ENCODE measurements around the gene ZSWIM1. TPM values are rescaled to one million over a fixed set of nuclear protein-coding genes. Genes with fewer than 3 reads are reported as not detected.

ZSWIM1 gene
- polyA plus RNA-seq, 1 donor (not counting 4 experiments of a cell fraction or from before 2014, with no cell fraction given): 4.4 TPM

GRCh38 chr20:45905505-45906079 lies 24.6 kb downstream of the ZSWIM1 start:
- H3K9me1 ChIP-seq (ENCODE audit: control insufficient read depth, extremely low read depth, insufficient read depth, low read length): peaks cover 7% of the 10 kb centered on the region
- H3K27ac ChIP-seq (ENCODE audit: control insufficient read depth, insufficient read depth, low read length): peak overlapping the region; percentile 62
- H3K4me2 ChIP-seq (ENCODE audit: control insufficient read depth, extremely low read depth, insufficient read depth, low read depth, low read length): peak overlapping the region; percentile 46
- dilution Hi-C loops (cut with MboI; ENCODE audit: extremely low pct_ligation_motif_present, low sequenced_read_pairs): no loop called here
- H3K36me3 ChIP-seq (ENCODE audit: control insufficient read depth in 2 of 2, extremely low read depth in 1 of 2, insufficient read depth in 2 of 2, low read length in 2 of 2): peaks cover 7 to 22% of the 10 kb centered on the region in 2 experiments
- no peak overlapping the region for H3K4me3 ChIP-seq (ENCODE audit: control insufficient read depth in 2 of 3, extremely low read depth in 1 of 3, insufficient read depth in 2 of 3, low read depth in 1 of 3, low read length in 3 of 3)
- H3K9ac ChIP-seq (ENCODE audit: control insufficient read depth, extremely low read depth, insufficient read depth, low read length): peak overlapping the region; percentile 34
- H3K9me3 ChIP-seq (ENCODE audit: control insufficient read depth, low read depth, low read length): no peaks in the 10 kb centered on the region
- H2AFZ ChIP-seq (ENCODE audit: control insufficient read depth, low read length): no peak overlapping the region
- TF ChIP-seq CTCF (optimal IDR thresholded peaks at IDR 0.05 in 1 of 3, IDR thresholded peaks at IDR 0.05 in 1 of 3, conservative IDR thresholded peaks at IDR 0.05 in 1 of 3; ENCODE audit: extremely low read depth in 1 of 3, insufficient read depth in 2 of 3, low read length in 3 of 3) (no peak), EZH2 (IDR thresholded peaks at IDR 0.05; ENCODE audit: low read length) (no peak)
- H3K79me2 ChIP-seq (ENCODE audit: control insufficient read depth, insufficient read depth, low read length): no peaks in the 10 kb centered on the region
- peaks cover 13% of the 10 kb centered on the region for H3K4me1 ChIP-seq (ENCODE audit: control insufficient read depth, extremely low read depth, insufficient read depth, low read length)
- DNase-seq (ENCODE audit: low read depth, low spot score): no peak
- FAIRE-seq: no peak
- no peaks in the 10 kb centered on the region for H4K20me1 ChIP-seq (ENCODE audit: control insufficient read depth, extremely low read depth, insufficient read depth, low read length)
- H3K27me3 ChIP-seq (ENCODE audit: control insufficient read depth, extremely low read depth, insufficient read depth, low read length): no peaks in the 10 kb centered on the region

DNA sequence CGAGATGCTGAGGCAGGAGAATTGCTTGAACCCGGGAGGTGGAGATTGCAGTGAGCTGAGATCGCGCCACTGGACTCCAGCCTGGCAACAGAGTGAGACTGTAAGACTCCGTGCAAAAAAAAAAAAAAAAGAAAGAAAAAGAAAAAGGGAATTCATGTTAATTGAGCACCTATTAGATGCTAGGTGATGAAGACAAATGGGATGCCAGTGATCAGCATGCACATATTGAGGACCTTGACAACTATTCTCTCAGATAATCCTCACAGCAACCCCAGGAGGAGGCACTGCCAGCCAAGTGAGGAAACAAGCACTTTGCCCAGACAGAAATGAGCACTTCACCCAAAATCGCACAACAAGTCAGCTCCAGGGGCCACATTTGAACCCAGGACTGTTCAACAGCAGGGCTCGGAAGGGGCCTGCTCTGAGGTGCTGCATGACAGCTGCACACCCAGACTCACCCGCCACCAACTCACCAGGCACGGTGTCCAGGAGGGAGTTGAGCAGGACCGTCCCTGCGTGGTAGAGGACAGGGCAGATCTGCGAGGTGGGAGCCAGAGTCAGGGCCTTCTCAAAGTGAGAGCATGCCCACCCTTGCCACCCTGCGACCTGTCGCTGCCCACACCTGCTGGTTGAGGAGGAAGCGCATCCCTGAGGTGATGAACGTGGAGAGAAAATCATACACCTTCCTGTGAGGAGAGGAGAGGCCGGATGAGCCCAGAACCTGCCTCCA lies 26.4 kb downstream of the ZSWIM1 start:
- H3K36me3 ChIP-seq (ENCODE audit: control insufficient read depth in 2 of 2, extremely low read depth in 1 of 2, insufficient read depth in 2 of 2, low read length in 2 of 2): peaks cover 7 to 14% of the 10 kb centered on the region in 2 experiments
- H3K4me2 ChIP-seq (ENCODE audit: control insufficient read depth, extremely low read depth, insufficient read depth, low read depth, low read length): no peak overlapping the region
- no peak overlapping the region for H3K9ac ChIP-seq (ENCODE audit: control insufficient read depth, extremely low read depth, insufficient read depth, low read length)
- no peaks in the 10 kb centered on the region for H3K9me3 ChIP-seq (ENCODE audit: control insufficient read depth, low read depth, low read length)
- FAIRE-seq: no peak
- H3K9me1 ChIP-seq (ENCODE audit: control insufficient read depth, extremely low read depth, insufficient read depth, low read length): peaks cover 7% of the 10 kb centered on the region
- no peak for DNase-seq (ENCODE audit: low read depth, low spot score)
- no peak overlapping the region for H2AFZ ChIP-seq (ENCODE audit: control insufficient read depth, low read length)
- H3K27me3 ChIP-seq (ENCODE audit: control insufficient read depth, extremely low read depth, insufficient read depth, low read length): no peaks in the 10 kb centered on the region
- H3K27ac ChIP-seq (ENCODE audit: control insufficient read depth, insufficient read depth, low read length): no peak overlapping the region
- H3K79me2 ChIP-seq (ENCODE audit: control insufficient read depth, insufficient read depth, low read length): no peaks in the 10 kb centered on the region
- dilution Hi-C loops (cut with MboI; ENCODE audit: extremely low pct_ligation_motif_present, low sequenced_read_pairs): no loop called here
- no peaks in the 10 kb centered on the region for H4K20me1 ChIP-seq (ENCODE audit: control insufficient read depth, extremely low read depth, insufficient read depth, low read length)
- no peak for TF ChIP-seq EZH2 (IDR thresholded peaks at IDR 0.05; ENCODE audit: low read length)
- no peak for TF ChIP-seq CTCF (optimal IDR thresholded peaks at IDR 0.05 in 1 of 3, IDR thresholded peaks at IDR 0.05 in 1 of 3, conservative IDR thresholded peaks at IDR 0.05 in 1 of 3; ENCODE audit: extremely low read depth in 1 of 3, insufficient read depth in 2 of 3, low read length in 3 of 3)
- peaks cover 27% of the 10 kb centered on the region for H3K4me1 ChIP-seq (ENCODE audit: control insufficient read depth, extremely low read depth, insufficient read depth, low read length)
- no peak overlapping the region for H3K4me3 ChIP-seq (ENCODE audit: control insufficient read depth in 2 of 3, extremely low read depth in 1 of 3, insufficient read depth in 2 of 3, low read depth in 1 of 3, low read length in 3 of 3)
